GM10248 (cell line): ENCODE measurements around the gene RAD51B.
A peak's percentile ranks its signal among the peaks of the same experiment; 100 is the strongest.

ENCODE experiments used
- CTCF ChIA-PET: fragments of 300-600 bp; sonication (Branson Sonifier 250); formaldehyde crosslinking; extraction: SDS; loops from one replicate; lab custom pipeline; 2021; ENCODE audit warnings: antibody characterized with exemption; lab: Yijun Ruan, JAX
- POLR2A ChIA-PET: fragments of 350-650 bp; sonication (Branson Sonifier 250); formaldehyde crosslinking; extraction: SDS; loops from one replicate; lab custom pipeline; 2020; ENCODE audit warnings: antibody characterized with exemption; lab: Yijun Ruan, JAX
- DNase-seq: peaks from one replicate; pipeline ENCODE4 v3.0.0; 2012; ENCODE audit errors: extremely low spot score
- TF ChIP-seq, protein P1 (sequence below): IDR thresholded peaks from 2 replicates; pipeline ENCODE4 v1.5.1; 2012; ENCODE audit warnings: mild to moderate bottlenecking, low read depth; ENCODE audit errors: extremely low read depth, missing control alignments, control extremely low read depth

The RAD51B gene

GRCh38 chr14:68692916-68693771, 873.6 kb downstream of the RAD51B start:
- TF ChIP-seq, protein P1, sequence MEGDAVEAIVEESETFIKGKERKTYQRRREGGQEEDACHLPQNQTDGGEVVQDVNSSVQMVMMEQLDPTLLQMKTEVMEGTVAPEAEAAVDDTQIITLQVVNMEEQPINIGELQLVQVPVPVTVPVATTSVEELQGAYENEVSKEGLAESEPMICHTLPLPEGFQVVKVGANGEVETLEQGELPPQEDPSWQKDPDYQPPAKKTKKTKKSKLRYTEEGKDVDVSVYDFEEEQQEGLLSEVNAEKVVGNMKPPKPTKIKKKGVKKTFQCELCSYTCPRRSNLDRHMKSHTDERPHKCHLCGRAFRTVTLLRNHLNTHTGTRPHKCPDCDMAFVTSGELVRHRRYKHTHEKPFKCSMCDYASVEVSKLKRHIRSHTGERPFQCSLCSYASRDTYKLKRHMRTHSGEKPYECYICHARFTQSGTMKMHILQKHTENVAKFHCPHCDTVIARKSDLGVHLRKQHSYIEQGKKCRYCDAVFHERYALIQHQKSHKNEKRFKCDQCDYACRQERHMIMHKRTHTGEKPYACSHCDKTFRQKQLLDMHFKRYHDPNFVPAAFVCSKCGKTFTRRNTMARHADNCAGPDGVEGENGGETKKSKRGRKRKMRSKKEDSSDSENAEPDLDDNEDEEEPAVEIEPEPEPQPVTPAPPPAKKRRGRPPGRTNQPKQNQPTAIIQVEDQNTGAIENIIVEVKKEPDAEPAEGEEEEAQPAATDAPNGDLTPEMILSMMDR: no peak
- POLR2A ChIA-PET: no interaction called here
- CTCF ChIA-PET: interaction anchor here (0.9 to 2.8 kb wide), 4 partner anchors 9 to 446 kb away, joined by 3 to 18 read pairs (median 6); no protein-coding TSS in a partner anchor
- no peak for DNase-seq

- CTCF ChIA-PET: interaction anchor here (0.9 to 2.8 kb wide), 7 partner anchors 10 to 447 kb away, joined by 3 to 18 read pairs (median 4); no protein-coding TSS in a partner anchor
- POLR2A ChIA-PET: no interaction called here
- no peak for DNase-seq
- TF ChIP-seq, protein P1: no peak
Measured at GRCh38 chr14:68693926-68694325, 874.3 kb downstream of the RAD51B start.

GRCh38 chr14:68694516-68695235, 875.1 kb downstream of the RAD51B start:
- DNase-seq: no peak
- ChIA-PET POLR2A (no interaction called here), CTCF (interaction anchor here (0.9 to 2.8 kb wide), 6 partner anchors 11 to 447 kb away, joined by 3 to 18 read pairs (median 4); no protein-coding TSS in a partner anchor)
- TF ChIP-seq, protein P1: no peak

GRCh38 chr14:68695326-68695768, 875.8 kb downstream of the RAD51B start:
- TF ChIP-seq, protein P1: no peak
- POLR2A ChIA-PET: interaction anchor here (0.6 kb wide), 1 partner anchor 13 kb away, joined by 3 read pairs; no protein-coding TSS in a partner anchor
- peak; percentile 92 for DNase-seq
- CTCF ChIA-PET: interaction anchor here (1.4 to 2.8 kb wide), 5 partner anchors 11 to 94 kb away, joined by 3 to 18 read pairs (median 4); no protein-coding TSS in a partner anchor

GRCh38 chr14:68695856-68696255, 876.3 kb downstream of the RAD51B start:
- POLR2A ChIA-PET: interaction anchor here (0.6 kb wide), 1 partner anchor 13 kb away, joined by 3 read pairs; no protein-coding TSS in a partner anchor
- CTCF ChIA-PET: interaction anchor here (1.4 to 2.8 kb wide), 3 partner anchors 18 to 94 kb away, joined by 3 to 9 read pairs (median 4); no protein-coding TSS in a partner anchor
- DNase-seq: no peak
- TF ChIP-seq, protein P1: no peak

- ChIA-PET CTCF (interaction anchor here (1.4 kb wide), 1 partner anchor 32 kb away, joined by 3 read pairs; no protein-coding TSS in a partner anchor), POLR2A (no interaction called here)
- TF ChIP-seq, protein P1: no peak
- DNase-seq: no peak
Measured at GRCh38 chr14:68696266-68696665, 876.7 kb downstream of the RAD51B start.
